SJCRH30 (cell line): ENCODE data around the gene HOXA2. TPM values are rescaled to one million over a fixed set of nuclear protein-coding genes. Genes with fewer than 3 reads are reported as not detected.
A peak's percentile ranks its signal among the peaks of the same experiment; 100 is the strongest.

ENCODE experiments used
- DNase-seq, 2 experiments: peaks; one replicate each; pipeline ENCODE4 v3.0.0-alpha.2; 2015 to 2020
- H3K27ac ChIP-seq: fragments of 250-450 bp; sonication (Bioruptor Pico); 2 replicates; pipeline ENCODE4 v1.5.1; 2020; ENCODE audit warnings: mild to moderate bottlenecking, moderate library complexity
- H3K27me3 ChIP-seq: fragments of 250-450 bp; sonication (Bioruptor Pico); 2 replicates; pipeline ENCODE4 v1.5.1; 2020; ENCODE audit warnings: mild to moderate bottlenecking, moderate library complexity
- H3K36me3 ChIP-seq: fragments of 250-450 bp; sonication (Bioruptor Pico); 2 replicates; pipeline ENCODE4 v1.5.1; 2020; ENCODE audit warnings: mild to moderate bottlenecking, moderate library complexity
- H3K4me1 ChIP-seq: fragments of 250-450 bp; sonication (Bioruptor Pico); 2 replicates; pipeline ENCODE4 v1.5.1; 2020; ENCODE audit warnings: mild to moderate bottlenecking, moderate library complexity
- H3K4me3 ChIP-seq: fragments of 250-450 bp; sonication (Bioruptor Pico); 2 replicates; pipeline ENCODE4 v1.5.1; 2020; ENCODE audit warnings: mild to moderate bottlenecking, moderate library complexity
- H3K9me3 ChIP-seq: fragments of 250-450 bp; sonication (Bioruptor Pico); replicated peaks from 2 replicates; pipeline ENCODE4 v1.5.1; 2020; ENCODE audit warnings: mild to moderate bottlenecking, moderate library complexity
- total RNA-seq: library from RNA; depleted of rRNA; stranded (reverse); fragments of >200 nt; shearing (Covaris generic); gene quantifications from 2 replicates; pipeline ENCODE4 v1.2.3, GENCODE V29; 2014

The HOXA2 gene
- total RNA-seq, 1 experiment from 2014 or later = 4.2 TPM

- no peaks in the 10 kb centered on the region for H3K27me3 ChIP-seq
- no peak overlapping the region for H3K27ac ChIP-seq
- H3K9me3 ChIP-seq = no peaks in the 10 kb centered on the region
- H3K36me3 ChIP-seq = no peaks in the 10 kb centered on the region
- no peak overlapping the region for H3K4me3 ChIP-seq
- H3K4me1 ChIP-seq = peaks cover 28% of the 10 kb centered on the region
- DNase-seq = no peak
Observed at GRCh38 chr7:27132978-27133377, 30.5 kb upstream of the HOXA2 start.

DNA sequence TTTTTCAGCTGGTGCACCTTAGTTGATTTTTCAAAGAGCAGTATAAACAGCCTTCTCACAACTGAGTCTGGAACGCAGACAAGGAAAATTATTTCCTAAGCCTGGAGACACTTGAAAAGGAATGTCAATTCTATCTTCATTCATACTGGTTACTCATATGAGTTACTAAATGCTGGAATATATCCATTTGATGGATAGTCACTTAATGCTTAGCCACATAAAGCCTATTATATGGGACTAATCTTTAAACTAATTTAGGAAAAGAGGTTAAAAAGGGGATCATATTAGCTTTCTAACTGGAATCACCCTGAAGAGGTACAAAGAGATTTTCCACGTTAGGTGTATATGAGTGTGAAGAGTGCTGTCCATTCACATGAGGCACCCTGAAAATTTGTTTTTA, 29.7 kb upstream of the HOXA2 start:
- Histone ChIP-seq H3K9me3 (no peaks in the 10 kb centered on the region), H3K36me3 (no peaks in the 10 kb centered on the region), H3K4me1 (peaks cover 30% of the 10 kb centered on the region), H3K27me3 (no peaks in the 10 kb centered on the region), H3K27ac (no peak overlapping the region), H3K4me3 (no peak overlapping the region)
- DNase-seq = no peak

GRCh38 chr7:27131390-27131819, 28.9 kb upstream of the HOXA2 start:
- Histone ChIP-seq H3K4me3 (peak overlapping the region; percentile 71), H3K9me3 (no peaks in the 10 kb centered on the region), H3K27ac (peak overlapping the region; percentile 73), H3K36me3 (no peaks in the 10 kb centered on the region), H3K4me1 (peaks cover 30% of the 10 kb centered on the region), H3K27me3 (no peaks in the 10 kb centered on the region)
- DNase-seq = no peak

DNA sequence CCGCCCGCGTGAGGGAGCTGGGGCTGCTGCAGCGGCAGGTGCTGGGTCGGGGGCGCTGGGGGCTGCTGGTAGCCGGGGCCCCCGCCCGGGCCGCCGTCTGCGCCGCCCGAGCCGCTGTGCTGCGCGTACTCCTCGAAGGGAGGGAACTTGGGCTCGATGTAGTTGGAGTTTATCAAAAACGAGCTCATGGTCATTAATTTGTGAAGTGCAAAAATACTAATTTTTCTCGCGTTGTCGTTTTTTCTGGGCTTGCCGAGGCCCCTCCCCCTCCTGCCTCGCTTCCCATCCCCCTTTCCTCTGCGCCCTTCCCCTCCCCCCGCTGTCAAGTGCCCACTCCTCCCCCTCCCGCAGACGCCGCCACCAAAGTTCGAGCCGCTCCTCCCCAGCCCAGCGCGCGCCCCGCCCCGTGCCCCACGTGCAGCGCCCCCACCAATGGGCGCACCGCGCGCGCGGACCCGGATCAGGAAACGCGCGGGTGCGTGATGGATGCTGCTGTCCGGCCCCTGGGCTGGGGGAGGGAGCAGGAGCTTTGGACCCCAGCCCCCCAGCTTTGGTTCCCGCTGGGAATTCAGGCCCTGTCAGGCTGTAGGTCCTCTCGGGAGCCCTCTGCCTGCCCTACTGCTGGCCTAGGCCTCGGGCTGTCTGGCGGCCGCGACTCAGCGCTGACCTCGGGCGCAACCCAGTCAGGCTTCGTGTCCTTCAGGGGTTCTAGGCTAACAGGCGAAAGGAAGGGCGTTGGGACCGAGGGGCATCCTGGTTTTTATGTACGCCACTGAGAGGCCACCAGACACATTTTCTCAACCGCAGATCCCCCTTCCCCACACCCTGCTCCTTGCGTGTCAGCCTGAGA, 28.3 kb upstream of the HOXA2 start, which contains the start of gene HOXA4:
Gene HOXA4 (minus strand): TSS at position 218 of the 850 bp plus-strand sequence. CDS start 24 bp downstream, at position 194.
- Histone ChIP-seq H3K36me3 (no peaks in the 10 kb centered on the region), H3K9me3 (no peaks in the 10 kb centered on the region), H3K4me3 (peak within 1 kb of the TSS; percentile 71), H3K27ac (peak within 1 kb of the TSS; percentile 73), H3K27me3 (no peaks in the 10 kb centered on the region), H3K4me1 (peaks cover 25% of the 10 kb centered on the region)
- peak; percentile 90 to 92 for DNase-seq

GRCh38 chr7:27129729-27130539, 27.5 kb upstream of the HOXA2 start:
- peak; percentile 43 to 49 for DNase-seq
- Histone ChIP-seq H3K4me3 (peak overlapping the region; percentile 71), H3K36me3 (no peaks in the 10 kb centered on the region), H3K27me3 (no peaks in the 10 kb centered on the region), H3K9me3 (no peaks in the 10 kb centered on the region), H3K27ac (peak overlapping the region; percentile 44; the same call in 1 of the 2 replicates), H3K4me1 (peaks cover 19% of the 10 kb centered on the region)

- no peaks in the 10 kb centered on the region for H3K9me3 ChIP-seq
- no peaks in the 10 kb centered on the region for H3K36me3 ChIP-seq
- H3K4me1 ChIP-seq = peaks cover 19% of the 10 kb centered on the region
- no peaks in the 10 kb centered on the region for H3K27me3 ChIP-seq
- H3K27ac ChIP-seq = peak overlapping the region; percentile 44; the same call in 1 of the 2 replicates
- H3K4me3 ChIP-seq = peak overlapping the region; percentile 71
- DNase-seq = no peak
Observed at GRCh38 chr7:27128776-27129728, 26.6 kb upstream of the HOXA2 start.

- H3K36me3 ChIP-seq = no peaks in the 10 kb centered on the region
- no peaks in the 10 kb centered on the region for H3K27me3 ChIP-seq
- peak; percentile 64 to 87 for DNase-seq
- no peaks in the 10 kb centered on the region for H3K9me3 ChIP-seq
- H3K27ac ChIP-seq = peak overlapping the region; percentile 15; the same call in 1 of the 2 replicates
- peaks cover 17% of the 10 kb centered on the region for H3K4me1 ChIP-seq
- H3K4me3 ChIP-seq = no peak overlapping the region
Observed at GRCh38 chr7:27128034-27128433, 25.6 kb upstream of the HOXA2 start.

GRCh38 chr7:27126596-27127327, 24.3 kb upstream of the HOXA2 start:
- H3K27me3 ChIP-seq = no peaks in the 10 kb centered on the region
- no peak for DNase-seq
- peaks cover 16% of the 10 kb centered on the region for H3K4me1 ChIP-seq
- no peaks in the 10 kb centered on the region for H3K36me3 ChIP-seq
- no peak overlapping the region for H3K27ac ChIP-seq
- no peaks in the 10 kb centered on the region for H3K9me3 ChIP-seq
- no peak overlapping the region for H3K4me3 ChIP-seq

DNA sequence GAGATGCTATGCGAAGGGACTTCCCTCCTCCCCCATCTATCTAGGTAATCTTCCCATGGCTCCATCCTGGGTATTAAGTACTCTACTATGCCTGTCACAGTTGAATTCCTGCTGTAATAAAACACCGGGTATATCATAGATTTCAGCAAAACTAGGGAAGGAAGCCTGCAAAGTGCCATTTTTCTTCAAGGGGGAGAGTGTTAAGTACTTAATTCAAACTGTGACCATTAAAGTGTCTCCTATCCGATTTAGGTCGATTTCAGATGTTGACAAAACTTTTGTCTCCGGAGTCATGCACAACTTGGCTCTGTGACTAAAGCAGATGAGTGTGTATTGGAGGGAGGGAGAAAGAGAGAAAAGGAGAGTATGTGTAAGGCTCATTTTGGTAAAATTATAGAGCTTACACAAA, 23.5 kb upstream of the HOXA2 start:
- Histone ChIP-seq H3K9me3 (no peaks in the 10 kb centered on the region), H3K36me3 (no peaks in the 10 kb centered on the region), H3K27me3 (no peaks in the 10 kb centered on the region), H3K4me1 (peaks cover 16% of the 10 kb centered on the region), H3K4me3 (no peak overlapping the region), H3K27ac (no peak overlapping the region)
- no peak for DNase-seq

DNA sequence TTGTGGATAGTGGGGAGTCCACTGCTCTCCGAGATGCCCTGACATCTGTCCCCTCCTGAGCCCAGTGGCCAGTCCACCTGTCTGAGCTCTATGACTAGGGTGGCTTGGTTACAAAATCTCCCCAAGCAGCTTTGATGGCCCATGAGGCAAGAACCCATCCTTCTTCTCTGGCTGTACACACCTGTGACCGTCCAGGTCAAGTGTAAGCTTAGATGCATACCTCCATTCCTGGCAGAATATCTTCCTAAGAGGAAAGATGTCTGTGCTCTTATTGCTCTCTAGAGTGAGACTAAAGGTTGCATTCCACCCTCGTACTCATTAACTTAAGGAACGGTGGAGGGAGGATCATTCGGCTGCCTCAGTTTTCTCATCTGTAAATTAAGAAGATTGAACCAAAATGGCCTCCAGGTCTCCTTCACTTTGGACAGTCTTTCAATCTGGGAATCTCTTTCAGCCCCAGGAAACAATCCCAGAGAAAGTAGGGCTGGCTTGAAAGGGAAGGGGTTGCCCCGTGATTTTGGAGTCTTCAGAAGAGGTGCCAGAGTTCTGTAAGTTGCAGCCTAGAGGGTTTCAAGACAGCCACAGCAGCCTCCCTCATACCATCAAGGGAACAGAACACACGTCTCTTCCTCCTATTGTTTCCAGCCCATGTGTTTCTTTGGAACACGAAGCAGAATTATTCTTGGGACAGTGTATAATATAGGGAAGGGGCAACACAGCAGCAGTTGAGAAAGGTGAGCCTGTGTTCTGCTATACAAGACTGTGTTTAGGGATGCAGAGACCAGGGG, 22.6 kb upstream of the HOXA2 start:
- H3K36me3 ChIP-seq = no peaks in the 10 kb centered on the region
- H3K27me3 ChIP-seq = no peaks in the 10 kb centered on the region
- peaks cover 16% of the 10 kb centered on the region for H3K4me1 ChIP-seq
- H3K27ac ChIP-seq = no peak overlapping the region
- no peaks in the 10 kb centered on the region for H3K9me3 ChIP-seq
- H3K4me3 ChIP-seq = no peak overlapping the region
- DNase-seq = no peak

DNA sequence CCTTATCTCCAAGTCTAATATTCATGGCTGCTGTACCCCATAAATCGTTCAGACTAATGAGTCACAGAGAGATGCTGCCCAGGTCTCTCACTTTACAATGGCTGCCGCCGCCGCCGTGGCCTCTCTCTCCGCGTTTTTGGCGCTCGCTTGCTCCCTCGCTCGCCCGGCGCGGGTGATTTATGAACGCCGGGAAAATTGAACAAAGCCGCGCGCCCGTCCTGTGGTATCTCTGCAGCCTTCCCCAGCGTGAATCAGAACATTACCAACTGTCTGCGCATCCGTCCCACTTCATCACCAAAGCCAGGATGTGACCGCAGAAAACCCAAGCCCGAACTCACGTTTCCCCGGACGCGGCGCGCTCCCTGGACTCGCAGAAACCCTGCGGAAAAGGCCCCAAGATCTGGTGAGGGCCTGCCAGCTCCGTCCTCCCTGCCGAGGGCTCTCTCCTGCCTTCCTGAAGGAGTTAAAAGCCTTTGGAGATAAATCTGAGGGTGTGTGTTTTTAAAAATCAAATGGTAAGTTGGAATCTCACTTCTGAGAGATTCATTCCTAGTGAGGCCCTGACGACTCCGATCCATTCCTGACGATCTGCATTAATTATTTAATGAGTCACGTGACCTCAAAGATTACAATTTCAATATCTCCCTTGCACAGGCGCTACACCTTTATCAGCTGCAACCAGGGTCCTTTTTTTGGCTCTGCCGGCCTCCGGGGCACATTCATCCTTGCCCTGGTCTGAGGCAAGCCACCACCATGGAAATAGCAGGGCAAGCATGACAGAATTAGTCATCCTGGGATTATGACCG, 21.8 kb upstream of the HOXA2 start:
- Histone ChIP-seq H3K4me1 (peaks cover 16% of the 10 kb centered on the region), H3K36me3 (no peaks in the 10 kb centered on the region), H3K27me3 (no peaks in the 10 kb centered on the region), H3K4me3 (no peak overlapping the region), H3K27ac (no peak overlapping the region), H3K9me3 (no peaks in the 10 kb centered on the region)
- DNase-seq = no peak

GRCh38 chr7:27123477-27124053, 21.1 kb upstream of the HOXA2 start:
- Histone ChIP-seq H3K9me3 (no peaks in the 10 kb centered on the region), H3K27ac (peak overlapping the region; percentile 6; the same call in 1 of the 2 replicates), H3K4me1 (peaks cover 13% of the 10 kb centered on the region), H3K36me3 (no peaks in the 10 kb centered on the region), H3K4me3 (no peak overlapping the region), H3K27me3 (no peaks in the 10 kb centered on the region)
- no peak for DNase-seq
